SJCRH30 (cell line): ENCODE data around the gene CD68. TPM values are rescaled to one million over a fixed set of nuclear protein-coding genes. Genes with fewer than 3 reads are reported as not detected.

Experiments used
- DNase-seq, 2 experiments: peaks; one replicate each; pipeline ENCODE4 v3.0.0-alpha.2; 2015 to 2020
- H3K27ac ChIP-seq: fragments of 250-450 bp; sonication (Bioruptor Pico); 2 replicates; pipeline ENCODE4 v1.5.1; 2020; ENCODE audit warnings: mild to moderate bottlenecking, moderate library complexity
- H3K27me3 ChIP-seq: fragments of 250-450 bp; sonication (Bioruptor Pico); 2 replicates; pipeline ENCODE4 v1.5.1; 2020; ENCODE audit warnings: mild to moderate bottlenecking, moderate library complexity
- H3K36me3 ChIP-seq: fragments of 250-450 bp; sonication (Bioruptor Pico); 2 replicates; pipeline ENCODE4 v1.5.1; 2020; ENCODE audit warnings: mild to moderate bottlenecking, moderate library complexity
- H3K4me1 ChIP-seq: fragments of 250-450 bp; sonication (Bioruptor Pico); 2 replicates; pipeline ENCODE4 v1.5.1; 2020; ENCODE audit warnings: mild to moderate bottlenecking, moderate library complexity
- H3K4me3 ChIP-seq: fragments of 250-450 bp; sonication (Bioruptor Pico); 2 replicates; pipeline ENCODE4 v1.5.1; 2020; ENCODE audit warnings: mild to moderate bottlenecking, moderate library complexity
- H3K9me3 ChIP-seq: fragments of 250-450 bp; sonication (Bioruptor Pico); replicated peaks from 2 replicates; pipeline ENCODE4 v1.5.1; 2020; ENCODE audit warnings: mild to moderate bottlenecking, moderate library complexity
- total RNA-seq: library from RNA; depleted of rRNA; stranded (reverse); fragments of >200 nt; shearing (Covaris generic); gene quantifications from 2 replicates; pipeline ENCODE4 v1.2.3, GENCODE V29; 2014; rRNA removed

The CD68 gene
- total RNA-seq, 1 experiment from 2014 or later: 0.18 TPM

- H3K4me3 ChIP-seq: no peak within 1 kb of the TSS
- no peaks in the 10 kb centered on the region for H3K9me3 ChIP-seq
- no peaks in the 10 kb centered on the region for H3K36me3 ChIP-seq
- H3K27me3 ChIP-seq: no peaks in the 10 kb centered on the region
- no peak for DNase-seq
- H3K4me1 ChIP-seq: no peaks in the 10 kb centered on the region
- H3K27ac ChIP-seq: no peak within 1 kb of the TSS
Observed at GRCh38 chr17:7629939-7630571, 50.6 kb downstream of the CD68 start, which contains the start of gene SHBG. Gene SHBG, plus strand, starts transcription at chr17:7630135. Its CDS starts 38 bp downstream, at chr17:7630173.

Other genes with a start within 250 kb of the CD68 start
- 0.20 and 0.67 TPM in 2 replicates for gene ACAP1, start 243.1 kb upstream of the CD68 start, total RNA-seq
- 1.7 and 2.6 TPM in 2 replicates for gene KCTD11, start 227.5 kb upstream of the CD68 start, total RNA-seq
- not detected in 2 replicates for gene TMEM95, start 224.5 kb upstream of the CD68 start, total RNA-seq
- gene TNK1, start 198.5 kb upstream of the CD68 start, total RNA-seq: not detected in 2 replicates
- 5.9 and 6.7 TPM in 2 replicates for gene PLSCR3, start 185.1 kb upstream of the CD68 start, total RNA-seq
- gene TMEM256, start 175.5 kb upstream of the CD68 start, total RNA-seq: 62.4 and 71.8 TPM in 2 replicates
- gene NLGN2, start 171.8 kb upstream of the CD68 start, total RNA-seq: 5.0 and 6.8 TPM in 2 replicates
- gene SPEM1, start 159.3 kb upstream of the CD68 start, total RNA-seq: not detected in 2 replicates
- not detected in 2 replicates for gene SPEM2, start 154.0 kb upstream of the CD68 start, total RNA-seq
- not detected in 2 replicates for gene SPEM3, start 150.8 kb upstream of the CD68 start, total RNA-seq
- gene TMEM102, start 144.2 kb upstream of the CD68 start, total RNA-seq: 0.10 and 0.53 TPM in 2 replicates
- 4.0 and 5.0 TPM in 2 replicates for gene FGF11, start 140.1 kb upstream of the CD68 start, total RNA-seq
- gene CHRNB1, start 134.6 kb upstream of the CD68 start, total RNA-seq: 33.3 and 36.9 TPM in 2 replicates
- 4.7 and 5.3 TPM in 2 replicates for gene ZBTB4, start 100.0 kb upstream of the CD68 start, total RNA-seq
- not detected in 2 replicates for gene SLC35G6, start 98.2 kb upstream of the CD68 start, total RNA-seq
- 27.7 and 32.0 TPM in 2 replicates for gene POLR2A, start 95.3 kb upstream of the CD68 start, total RNA-seq
- not detected in 2 replicates for gene TNFSF12, start 30.6 kb upstream of the CD68 start, total RNA-seq
- gene TNFSF13, start 20.9 kb upstream of the CD68 start, total RNA-seq: 0.40 and 0.41 TPM in 2 replicates
- 63.8 and 73.6 TPM in 2 replicates for gene SENP3, start 17.7 kb upstream of the CD68 start, total RNA-seq
- gene MPDU1, start 4.2 kb downstream of the CD68 start, total RNA-seq: 44.1 and 49.9 TPM in 2 replicates
- gene SOX15, start 10.5 kb downstream of the CD68 start, total RNA-seq: 0.10 and 0.30 TPM in 2 replicates
- 30.2 and 30.6 TPM in 2 replicates for gene FXR2, start 35.3 kb downstream of the CD68 start, total RNA-seq
- 17.3 and 17.6 TPM in 2 replicates for gene SAT2, start 48.2 kb downstream of the CD68 start, total RNA-seq
- 0.14 and 0.38 TPM in 2 replicates for gene SHBG, start 50.5 kb downstream of the CD68 start, total RNA-seq
- 0.04 and 0.10 TPM in 2 replicates for gene ATP1B2, start 71.3 kb downstream of the CD68 start, total RNA-seq
- gene TP53, start 107.9 kb downstream of the CD68 start, total RNA-seq: 37.8 and 39.5 TPM in 2 replicates
- 14.9 and 15.6 TPM in 2 replicates for gene WRAP53, start 108.8 kb downstream of the CD68 start, total RNA-seq
- gene EFNB3, start 125.6 kb downstream of the CD68 start, total RNA-seq: 3.5 and 4.1 TPM in 2 replicates
- not detected in 2 replicates for gene DNAH2, start 138.1 kb downstream of the CD68 start, total RNA-seq